ENCODE results near the gene GMDS. TPM values are rescaled to one million over a fixed set of nuclear protein-coding genes. Genes with fewer than 3 reads are reported as not detected.

GMDS gene
- total and polyA plus RNA-seq, 2 of the 8 experiments (the other 6 are each of a cell fraction or from before 2014, with no cell fraction given), result 16.8 to 50.0 TPM

GRCh38 chr6:2020909-2021308, 224.5 kb downstream of the GMDS start:
- Histone ChIP-seq H2BK20ac (ENCODE audit: low read length) (no peak overlapping the region), H3K23ac (ENCODE audit: insufficient read length) (no peak overlapping the region), H3K4me3 (ENCODE audit: extremely low read depth in 1 of 4, insufficient read depth in 2 of 4, low read depth in 3 of 4, low read length in 4 of 4) (no peak overlapping the region), H3K27ac (ENCODE audit: low read depth, low read length) (no peak overlapping the region), H2BK15ac (ENCODE audit: low read length) (no peak overlapping the region), H2BK12ac (ENCODE audit: low read depth, low read length) (no peak overlapping the region), H3K4ac (replicated peaks; ENCODE audit: insufficient read length, low read depth, low read length) (no peak overlapping the region), H3K14ac (ENCODE audit: insufficient read length) (no peak overlapping the region), H3K4me1 (replicated peaks in 1 of 4; ENCODE audit: control insufficient read depth in 3 of 4, insufficient read depth in 4 of 4, low read length in 3 of 4) (peaks cover 0 to 8% (median 3%) of the 10 kb centered on the region in 4 experiments; a peak in 5 of 7 replicates), H3K79me2 (ENCODE audit: control insufficient read depth in 1 of 2, insufficient read depth in 2 of 2, low read length in 2 of 2) (no peaks in the 10 kb centered on the region), H2AFZ (ENCODE audit: low read length) (no peak overlapping the region), H3K79me1 (ENCODE audit: low read depth, low read length) (peaks cover 2% of the 10 kb centered on the region; the same call in 1 of the 2 replicates), H4K5ac (ENCODE audit: insufficient read length, low read depth, low read length) (no peak overlapping the region), H3K4me2 (ENCODE audit: insufficient read depth in 1 of 2, low read depth in 2 of 2, low read length in 2 of 2) (no peak overlapping the region), H3K23me2 (ENCODE audit: low read depth, low read length) (no peaks in the 10 kb centered on the region), H3K27me3 (replicated peaks in 1 of 4; ENCODE audit: control insufficient read depth in 3 of 4, extremely low read depth in 1 of 4, insufficient read depth in 3 of 4, low read length in 3 of 4) (no peaks in the 10 kb centered on the region), H3K9me3 (ENCODE audit: insufficient read depth in 2 of 2, low read depth in 1 of 2, low read length in 1 of 2) (no peaks in the 10 kb centered on the region), H3K56ac (replicated peaks; ENCODE audit: insufficient read length, low read depth, low read length) (no peak overlapping the region), H3K18ac (ENCODE audit: extremely low read depth, low read length) (no peak overlapping the region), H3K36me3 (ENCODE audit: control insufficient read depth in 2 of 4, insufficient read depth in 4 of 4, low read length in 3 of 4) (no peaks in the 10 kb centered on the region), H4K20me1 (replicated peaks in 1 of 2; ENCODE audit: control insufficient read depth in 1 of 2, insufficient read depth in 2 of 2, low read length in 2 of 2) (no peaks in the 10 kb centered on the region), H2BK5ac (ENCODE audit: low read depth, low read length) (no peak overlapping the region), H4K8ac (ENCODE audit: extremely low read depth, insufficient read depth, low read length) (no peak overlapping the region), H2BK120ac (replicated peaks; ENCODE audit: low read depth, low read length) (no peak overlapping the region), H2AK5ac (ENCODE audit: low read depth, low read length) (no peak overlapping the region), H3K9ac (replicated peaks in 1 of 4; ENCODE audit: extremely low read depth in 1 of 4, low read depth in 3 of 4, low read length in 3 of 4) (no peak overlapping the region), H4K91ac (replicated peaks; ENCODE audit: insufficient read length, low read length) (no peak overlapping the region)
- ChIA-PET CTCF (ENCODE audit: partially characterized antibody) (interaction anchor here (0.6 kb wide), 1 partner anchor 54 kb away, joined by 3 read pairs; no protein-coding TSS in a partner anchor), POLR2A (ENCODE audit: partially characterized antibody) (interaction anchor here (0.5 to 1.0 kb wide), 2 partner anchors 79 to 447 kb away, joined by 3 to 4 read pairs; no protein-coding TSS in a partner anchor)
- no peak for FAIRE-seq
- no peak for DNase-seq (ENCODE audit: low read depth in 1 of 2, low spot score in 2 of 2)
- TF ChIP-seq ZNF274 (IDR thresholded peaks at IDR 0.05; ENCODE audit: borderline replicate concordance, extremely low read depth, low read length) (no peak), SUZ12 (IDR thresholded peaks at IDR 0.05; ENCODE audit: low read length) (no peak), EGR1 (IDR thresholded peaks at IDR 0.05; ENCODE audit: borderline replicate concordance, low read depth, low read length) (no peak), CEBPB (IDR thresholded peaks at IDR 0.05; ENCODE audit: low read depth, low read length) (no peak), TEAD4 (IDR thresholded peaks at IDR 0.05; ENCODE audit: low read depth, low read length) (no peak), ATF2 (IDR thresholded peaks at IDR 0.05; ENCODE audit: low read length) (no peak), TBP (IDR thresholded peaks at IDR 0.05; ENCODE audit: low read depth, low read length) (no peak), MAX (IDR thresholded peaks at IDR 0.05) (no peak), POLR2A (IDR thresholded peaks at IDR 0.05; ENCODE audit: control extremely low read depth in 1 of 2, low read depth in 2 of 2, low read length in 2 of 2) (no peak), NANOG (IDR thresholded peaks at IDR 0.05; ENCODE audit: insufficient read depth, low read depth, low read length, poor library complexity, severe bottlenecking) (no peak), SIRT6 (IDR thresholded peaks at IDR 0.05; ENCODE audit: low read length) (no peak), E2F6 (IDR thresholded peaks at IDR 0.05) (no peak), FOSL1 (IDR thresholded peaks at IDR 0.05; ENCODE audit: insufficient read depth, low read depth, low read length) (no peak)
